ENCODE results near the gene UGCG.

UGCG gene

DNA sequence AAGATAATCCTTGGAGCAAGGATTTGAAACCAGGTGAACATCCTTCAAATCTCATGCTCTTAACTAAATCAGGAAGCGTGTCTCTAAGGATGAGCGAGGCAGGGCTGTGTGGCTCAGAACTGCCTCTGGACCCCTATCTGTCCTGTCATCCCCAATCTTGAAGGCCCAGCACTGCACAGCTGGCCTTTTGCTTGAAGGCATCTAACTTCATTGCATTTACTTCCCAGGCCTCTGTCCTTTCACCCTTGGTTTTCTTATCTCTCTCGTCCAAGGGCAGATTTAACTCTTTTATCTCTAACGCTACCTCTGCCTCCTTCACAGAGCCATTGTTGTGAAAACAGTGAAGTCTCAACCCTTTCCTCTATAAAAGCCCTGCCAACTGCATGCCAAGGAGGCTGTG is 83.8 kb downstream of the UGCG start:
- DNase-seq (ENCODE audit: low read depth in 2 of 3, low spot score in 2 of 3) = no peak

DNA sequence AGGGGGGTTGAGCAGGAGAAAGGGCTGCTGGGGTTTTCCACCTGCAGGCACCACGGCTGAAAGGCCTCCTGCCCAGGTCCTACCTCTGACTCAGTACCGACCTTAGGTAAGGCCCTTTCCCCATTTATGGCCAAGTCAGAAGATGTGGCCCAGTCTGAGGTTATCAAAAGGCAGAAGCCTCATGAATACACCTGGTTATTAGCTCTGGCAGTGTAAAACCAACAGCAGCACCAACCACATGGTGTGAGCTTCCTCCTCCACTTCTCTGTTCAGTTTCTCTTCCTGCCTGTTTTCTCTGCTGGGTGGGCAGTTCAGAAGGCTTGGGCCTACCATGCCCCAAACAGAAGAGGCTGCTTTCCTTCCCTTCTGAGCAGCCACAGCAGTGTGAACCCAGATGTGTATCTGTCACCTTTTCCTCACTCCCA is 86.9 kb downstream of the UGCG start:
- no peak for DNase-seq (ENCODE audit: low read depth in 2 of 3, low spot score in 2 of 3)

DNA sequence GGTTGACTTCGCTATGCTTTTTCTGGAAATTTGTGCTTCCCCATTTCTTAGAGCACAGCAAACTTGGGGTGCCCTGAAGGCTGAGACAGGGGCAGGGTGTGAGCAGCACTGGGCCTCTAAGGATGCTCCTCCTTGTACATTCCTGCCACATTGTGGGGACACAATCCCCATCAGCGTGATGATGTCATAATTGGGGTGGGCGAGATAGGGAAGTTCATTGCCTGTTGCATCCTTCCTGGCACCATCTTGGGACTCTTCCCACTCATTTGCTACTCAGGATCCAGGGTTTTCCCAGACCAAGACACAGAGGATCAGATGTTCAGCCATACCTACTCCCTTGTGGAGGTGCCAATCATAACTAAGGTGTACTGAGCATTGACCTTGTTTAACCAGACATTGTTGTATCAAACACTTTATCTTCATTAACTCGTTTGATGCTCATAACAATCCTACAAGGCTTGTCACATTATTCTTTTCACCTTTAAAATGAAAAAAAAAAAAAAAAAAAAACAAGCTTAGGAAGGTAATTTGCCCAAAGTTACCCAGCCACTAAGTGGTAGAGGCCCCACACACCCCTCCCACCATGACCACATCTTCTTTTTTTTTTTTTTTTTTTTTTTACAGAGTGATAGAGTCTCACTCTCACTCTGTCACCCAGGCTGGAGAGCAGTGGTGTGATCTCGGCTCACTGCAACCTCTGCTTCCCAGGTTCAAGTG is 87.6 kb downstream of the UGCG start:
- DNase-seq (ENCODE audit: low read depth in 2 of 3, low spot score in 2 of 3) = no peak

All from activated CD8-positive, alpha-beta memory T cell treated with anti-CD3 and anti-CD28 coated beads for 48 hours (primary cell).